Panc1 (cell line): Measurements from ENCODE around the gene GPC6. TPM values are rescaled to one million over a fixed set of nuclear protein-coding genes. Genes with fewer than 3 reads are reported as not detected.

Experiments used
- ATAC-seq: fragments of 200-7000 bp; cut with Tn5 transposase; 2 replicates; pipeline ENCODE4 v1.9.1; 2020; ENCODE audit warnings: mild to moderate bottlenecking, moderate library complexity
- BruUV-seq: library from RNA; stranded (reverse); fragments of 400-500 nt; replicated peaks from 2 replicates; lab custom pipeline; 2021; lab: Mats Ljungman, UMichigan
- CTCF ChIA-PET: fragments of 300-600 bp; sonication (Branson Sonifier 250); formaldehyde crosslinking; loops from one replicate; lab custom pipeline; 2022; ENCODE audit warnings: antibody characterized with exemption; lab: Charles Lee
- POLR2A ChIA-PET: fragments of 300-600 bp; sonication (Branson Sonifier 250); formaldehyde crosslinking; loops from one replicate; lab custom pipeline; 2022; ENCODE audit warnings: antibody characterized with exemption; lab: Charles Lee
- DNase-seq: peaks from one replicate; pipeline ENCODE4 v3.0.0-alpha.2; 2010; ENCODE audit warnings: low read depth, low spot score
- H3K27ac ChIP-seq: 2 replicates; pipeline ENCODE4 v1.5.1; 2011; ENCODE audit warnings: mild to moderate bottlenecking, low read length, inconsistent platforms
- H3K27me3 ChIP-seq: fragments of 200-500 bp; sonication (Bioruptor generic); 2 replicates; pipeline ENCODE4 v1.6.0; 2014; ENCODE audit warnings: low read length, inconsistent platforms; ENCODE audit not compliant: control insufficient read depth, insufficient read depth
- H3K36me3 ChIP-seq: fragments of 200-500 bp; sonication (Bioruptor generic); 2 replicates; pipeline ENCODE4 v1.5.1; 2014; ENCODE audit warnings: inconsistent platforms, mild to moderate bottlenecking, low read length, moderate library complexity; ENCODE audit not compliant: control insufficient read depth, insufficient read depth
- H3K4me1 ChIP-seq: 2 replicates; pipeline ENCODE4 v1.5.1; 2011; ENCODE audit warnings: inconsistent platforms, mild to moderate bottlenecking, low read length, moderate library complexity; ENCODE audit not compliant: control insufficient read depth, insufficient read depth
- H3K4me3 ChIP-seq, 2 experiments: 2 replicates each; pipeline ENCODE4 v1.5.1; 2011 to 2012; ENCODE audit warnings: low read depth in 2 of 2, low read length in 2 of 2, mild to moderate bottlenecking in 2 of 2, inconsistent platforms in 1 of 2, moderate library complexity in 1 of 2
- H3K9me3 ChIP-seq: fragments of 200-500 bp; sonication (Bioruptor generic); 2 replicates; pipeline ENCODE4 v1.5.1; 2014; ENCODE audit warnings: low read depth, mild to moderate bottlenecking, inconsistent platforms, low read length, moderate library complexity; ENCODE audit not compliant: control insufficient read depth, insufficient read depth
- POLR2AphosphoS5 ChIP-seq: IDR thresholded peaks from 2 replicates; pipeline ENCODE4 v1.6.1; 2012; ENCODE audit warnings: mild to moderate bottlenecking, low read depth, low read length, moderate library complexity
- SIN3A ChIP-seq: IDR thresholded peaks from 2 replicates; pipeline ENCODE4 v1.6.1; 2012; ENCODE audit warnings: low read depth, mild to moderate bottlenecking, low read length, moderate library complexity, borderline replicate concordance; ENCODE audit not compliant: insufficient read depth
- TCF7L2 ChIP-seq: IDR thresholded peaks from 2 replicates; pipeline ENCODE4 v1.6.1; 2011; ENCODE audit warnings: mild to moderate bottlenecking, low read depth, low read length, inconsistent platforms
- in situ Hi-C: cut with HindIII; loops from 2 replicates; pipeline ENCODE4 v1.10.0; 2016; ENCODE audit warnings: low sequenced_read_pairs, low pct_unique_long_range_greater_than_20kb
- intact Hi-C: fragments of 100-400 bp; cut with micrococcal nuclease; formaldehyde crosslinking; loops from one replicate; pipeline ENCODE4 v1.10.0; 2022; ENCODE audit not compliant: unreplicated experiment
- total RNA-seq: library from RNA; stranded (reverse); gene quantifications from one replicate; pipeline ENCODE4 v1.2.1, GENCODE V29; 2021; ENCODE audit not compliant: unreplicated experiment
- TF ChIP-seq, protein P1 (sequence below): fragments of 450-650 bp; IDR thresholded peaks from 2 replicates; pipeline ENCODE4 v1.5.1; 2017; ENCODE audit warnings: mild to moderate bottlenecking
- TF ChIP-seq, protein P2 (sequence below), 2 experiments: IDR thresholded peaks; 2 replicates each; pipeline ENCODE4 v1.6.1; 2011 to 2012; ENCODE audit warnings: low read depth in 2 of 2, control low read depth in 1 of 2, low read length in 1 of 2, mild to moderate bottlenecking in 1 of 2, moderate library complexity in 1 of 2; ENCODE audit not compliant: insufficient read depth in 1 of 2

GPC6 gene
- total RNA-seq, 1 experiment from 2014 or later = 4.8 TPM

DNA sequence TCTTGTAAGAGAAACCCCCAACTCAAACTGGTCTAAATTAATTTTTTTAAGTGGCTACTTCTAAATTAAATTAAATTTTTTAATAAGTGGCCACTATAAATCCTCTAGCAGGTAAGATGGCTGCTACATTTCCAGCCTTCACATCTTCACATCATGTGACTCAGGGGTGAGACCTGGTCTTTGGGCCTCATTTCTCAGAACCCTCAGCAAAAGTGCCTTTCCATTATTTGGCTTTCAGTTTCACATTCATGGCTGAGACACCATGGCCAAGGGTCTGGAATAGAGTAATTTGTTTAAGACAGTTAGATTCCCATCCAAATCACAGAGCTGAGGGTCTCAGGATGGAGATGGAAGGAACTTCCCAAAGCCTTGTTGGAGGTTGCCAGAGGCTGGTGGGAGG, 1205.4 kb downstream of the GPC6 start:
- ChIA-PET CTCF (interaction anchor here (0.6 kb wide), 2 partner anchors 189 to 1161 kb away, joined by 3 to 4 read pairs; no protein-coding TSS in a partner anchor), POLR2A (no interaction called here)
- Histone ChIP-seq H3K4me3 (no peak overlapping the region), H3K36me3 (no peaks in the 10 kb centered on the region), H3K9me3 (no peaks in the 10 kb centered on the region), H3K4me1 (no peaks in the 10 kb centered on the region), H3K27ac (no peak overlapping the region), H3K27me3 (no peaks in the 10 kb centered on the region)
- intact Hi-C loops = loop anchor here (10.0 kb wide), 1 partner anchor 113 kb away; no protein-coding TSS in a partner anchor
- BruUV-seq = no TSS peak
- TF ChIP-seq, protein P1, sequence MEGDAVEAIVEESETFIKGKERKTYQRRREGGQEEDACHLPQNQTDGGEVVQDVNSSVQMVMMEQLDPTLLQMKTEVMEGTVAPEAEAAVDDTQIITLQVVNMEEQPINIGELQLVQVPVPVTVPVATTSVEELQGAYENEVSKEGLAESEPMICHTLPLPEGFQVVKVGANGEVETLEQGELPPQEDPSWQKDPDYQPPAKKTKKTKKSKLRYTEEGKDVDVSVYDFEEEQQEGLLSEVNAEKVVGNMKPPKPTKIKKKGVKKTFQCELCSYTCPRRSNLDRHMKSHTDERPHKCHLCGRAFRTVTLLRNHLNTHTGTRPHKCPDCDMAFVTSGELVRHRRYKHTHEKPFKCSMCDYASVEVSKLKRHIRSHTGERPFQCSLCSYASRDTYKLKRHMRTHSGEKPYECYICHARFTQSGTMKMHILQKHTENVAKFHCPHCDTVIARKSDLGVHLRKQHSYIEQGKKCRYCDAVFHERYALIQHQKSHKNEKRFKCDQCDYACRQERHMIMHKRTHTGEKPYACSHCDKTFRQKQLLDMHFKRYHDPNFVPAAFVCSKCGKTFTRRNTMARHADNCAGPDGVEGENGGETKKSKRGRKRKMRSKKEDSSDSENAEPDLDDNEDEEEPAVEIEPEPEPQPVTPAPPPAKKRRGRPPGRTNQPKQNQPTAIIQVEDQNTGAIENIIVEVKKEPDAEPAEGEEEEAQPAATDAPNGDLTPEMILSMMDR = no peak
- TF ChIP-seq TCF7L2 = no peak
- in situ Hi-C loops = no loop called here
- no peak for ATAC-seq
- no peak for DNase-seq

DNA sequence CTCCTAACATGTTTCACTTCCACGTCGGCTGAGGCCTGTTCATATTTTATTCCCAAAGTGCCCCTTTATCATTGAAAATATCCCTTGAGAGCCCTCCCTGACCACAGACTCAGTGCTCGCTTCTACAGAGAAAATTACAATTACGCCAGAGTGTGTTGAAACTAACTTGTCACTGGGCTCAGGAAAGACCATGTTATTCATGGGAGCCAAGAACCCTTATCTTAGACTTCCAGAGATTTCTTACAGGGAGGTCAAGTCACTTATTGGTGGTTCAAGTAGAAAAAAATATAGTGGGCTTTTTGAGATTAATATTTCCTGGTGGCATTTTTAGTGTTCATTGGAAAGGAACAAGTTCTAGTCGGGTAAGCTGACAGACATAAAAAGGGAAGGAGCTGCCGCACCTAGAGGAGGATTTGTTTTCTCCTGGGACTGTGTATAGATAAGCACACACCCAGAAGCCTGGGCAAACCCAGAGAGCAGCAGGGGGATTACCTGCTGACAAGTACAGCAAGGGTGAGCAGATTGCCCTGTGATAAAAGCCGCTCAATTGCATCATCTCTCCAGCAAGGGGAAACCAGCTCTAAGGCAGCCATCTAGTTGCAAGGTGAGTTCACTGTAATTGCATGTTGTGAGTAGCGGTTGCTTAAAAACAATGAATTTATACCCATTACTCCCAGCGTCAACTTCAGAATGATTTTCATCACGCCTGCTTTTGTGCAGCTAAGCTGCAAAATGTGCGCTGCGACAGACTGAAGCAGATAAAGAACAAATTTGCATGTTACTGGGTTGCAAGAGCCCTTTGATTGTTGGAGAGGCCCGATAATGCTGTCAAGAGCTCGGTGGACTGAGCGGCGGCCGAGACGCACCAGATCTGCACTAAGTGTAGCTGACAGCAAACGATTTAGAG, 1206.7 kb downstream of the GPC6 start:
- DNase-seq (no peak), ATAC-seq (no peak)
- intact Hi-C loops (loop anchor here (10.0 kb wide), 1 partner anchor 111 kb away; no protein-coding TSS in a partner anchor), in situ Hi-C loops (no loop called here)
- Histone ChIP-seq H3K9me3 (no peaks in the 10 kb centered on the region), H3K4me1 (no peaks in the 10 kb centered on the region), H3K27ac (no peak overlapping the region), H3K4me3 (peak overlapping the region in 1 of 2 experiments; percentile 20; a peak in 1 of 4 replicates), H3K27me3 (peaks cover 2% of the 10 kb centered on the region; the same call in 1 of the 2 replicates), H3K36me3 (no peaks in the 10 kb centered on the region)
- POLR2A ChIA-PET = no interaction called here
- CTCF ChIA-PET = interaction anchor here (0.7 to 1.1 kb wide), 2 partner anchors 109 to 184 kb away, joined by 3 to 4 read pairs; no protein-coding TSS in a partner anchor
- no TSS peak for BruUV-seq
- TF ChIP-seq TCF7L2 (no peak), SIN3A (no peak), POLR2AphosphoS5 (no peak)
- TF ChIP-seq, protein P1 = no peak
- TF ChIP-seq, protein P2, sequence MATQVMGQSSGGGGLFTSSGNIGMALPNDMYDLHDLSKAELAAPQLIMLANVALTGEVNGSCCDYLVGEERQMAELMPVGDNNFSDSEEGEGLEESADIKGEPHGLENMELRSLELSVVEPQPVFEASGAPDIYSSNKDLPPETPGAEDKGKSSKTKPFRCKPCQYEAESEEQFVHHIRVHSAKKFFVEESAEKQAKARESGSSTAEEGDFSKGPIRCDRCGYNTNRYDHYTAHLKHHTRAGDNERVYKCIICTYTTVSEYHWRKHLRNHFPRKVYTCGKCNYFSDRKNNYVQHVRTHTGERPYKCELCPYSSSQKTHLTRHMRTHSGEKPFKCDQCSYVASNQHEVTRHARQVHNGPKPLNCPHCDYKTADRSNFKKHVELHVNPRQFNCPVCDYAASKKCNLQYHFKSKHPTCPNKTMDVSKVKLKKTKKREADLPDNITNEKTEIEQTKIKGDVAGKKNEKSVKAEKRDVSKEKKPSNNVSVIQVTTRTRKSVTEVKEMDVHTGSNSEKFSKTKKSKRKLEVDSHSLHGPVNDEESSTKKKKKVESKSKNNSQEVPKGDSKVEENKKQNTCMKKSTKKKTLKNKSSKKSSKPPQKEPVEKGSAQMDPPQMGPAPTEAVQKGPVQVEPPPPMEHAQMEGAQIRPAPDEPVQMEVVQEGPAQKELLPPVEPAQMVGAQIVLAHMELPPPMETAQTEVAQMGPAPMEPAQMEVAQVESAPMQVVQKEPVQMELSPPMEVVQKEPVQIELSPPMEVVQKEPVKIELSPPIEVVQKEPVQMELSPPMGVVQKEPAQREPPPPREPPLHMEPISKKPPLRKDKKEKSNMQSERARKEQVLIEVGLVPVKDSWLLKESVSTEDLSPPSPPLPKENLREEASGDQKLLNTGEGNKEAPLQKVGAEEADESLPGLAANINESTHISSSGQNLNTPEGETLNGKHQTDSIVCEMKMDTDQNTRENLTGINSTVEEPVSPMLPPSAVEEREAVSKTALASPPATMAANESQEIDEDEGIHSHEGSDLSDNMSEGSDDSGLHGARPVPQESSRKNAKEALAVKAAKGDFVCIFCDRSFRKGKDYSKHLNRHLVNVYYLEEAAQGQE (IDR thresholded peaks at IDR 0.05; ENCODE audit: insufficient read depth in 1 of 2, low read depth in 2 of 2, low read length in 1 of 2) = no peak
